Neural cell (in vitro differentiated cells): ENCODE data around the gene S100P.
"Not testable (repeated sequence)": the region's sequence is repeated elsewhere in the genome, so short reads cannot be mapped to it uniquely, and the experiment has no call there.

ENCODE experiments used
- EZH2 ChIP-seq: fragments of 200-600, 300-800 bp; shearing (Covaris generic), sonication (generic); IDR thresholded peaks from 2 replicates; pipeline ENCODE4 v1.6.1; 2014; ENCODE audit warnings: antibody characterized with exemption, low read length, borderline replicate concordance, mild to moderate bottlenecking; ENCODE audit not compliant: insufficient read depth, poor library complexity, severe bottlenecking
- POLR2AphosphoS5 ChIP-seq: IDR thresholded peaks from 2 replicates; pipeline ENCODE4 v1.6.1; 2012
- RAD21 ChIP-seq: fragments of 450-650 bp; conservative IDR thresholded peaks from 2 replicates; pipeline ENCODE4 v1.6.1; 2014; ENCODE audit warnings: antibody characterized with exemption, mild to moderate bottlenecking, moderate library complexity
- SMC3 ChIP-seq: fragments of 450-650 bp; conservative IDR thresholded peaks from 2 replicates; pipeline ENCODE4 v1.6.1; 2014; ENCODE audit warnings: antibody characterized with exemption, mild to moderate bottlenecking, moderate library complexity; ENCODE audit not compliant: poor library complexity
- TAF1 ChIP-seq: IDR thresholded peaks from 2 replicates; pipeline ENCODE4 v1.6.1; 2012; ENCODE audit warnings: low read depth
- TF ChIP-seq, protein P1 (sequence below): fragments of 450-650 bp; IDR thresholded peaks from 2 replicates; pipeline ENCODE4 v1.5.1; 2014; ENCODE audit warnings: antibody characterized with exemption, mild to moderate bottlenecking, moderate library complexity; ENCODE audit not compliant: poor library complexity, severe bottlenecking
- TF ChIP-seq, protein P2 (sequence below): IDR thresholded peaks from 2 replicates; pipeline ENCODE4 v1.6.1; 2012; ENCODE audit warnings: borderline replicate concordance

DNA sequence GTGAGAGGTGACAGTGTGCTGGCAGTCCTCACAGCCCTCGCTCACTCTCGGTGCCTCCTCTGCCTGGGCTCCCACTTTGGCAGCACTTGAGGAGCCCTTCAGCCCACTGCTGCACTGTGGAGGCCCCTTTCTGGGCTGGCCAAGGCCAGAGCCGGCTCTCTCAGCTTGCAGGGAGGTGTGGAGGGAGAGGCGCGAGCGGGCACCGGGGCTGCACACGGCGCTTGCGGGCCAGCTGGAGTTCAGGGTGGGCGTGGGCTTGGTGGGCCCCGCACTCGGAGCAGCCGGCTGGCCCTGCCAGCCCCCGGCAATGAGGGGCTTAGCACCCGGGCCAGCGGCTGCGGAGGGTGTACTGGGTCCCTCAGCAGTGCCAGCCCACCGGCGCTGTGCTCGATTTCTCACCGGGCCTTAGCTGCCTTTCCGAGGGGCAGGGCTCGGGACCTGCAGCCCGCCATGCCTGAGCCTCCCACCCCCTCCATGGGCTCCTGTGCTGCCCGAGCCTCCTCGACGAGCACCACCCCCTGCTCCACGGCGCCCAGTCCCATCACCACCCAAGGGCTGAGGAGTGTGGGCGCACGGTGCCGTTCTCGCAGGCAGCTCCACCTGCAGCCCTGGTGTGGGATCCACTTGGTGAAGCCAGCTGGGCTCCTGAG is 21.0 kb upstream of the S100P start:
- TF ChIP-seq EZH2, TAF1, POLR2AphosphoS5, SMC3, RAD21: not testable (repeated sequence)
- TF ChIP-seq, protein P1, sequence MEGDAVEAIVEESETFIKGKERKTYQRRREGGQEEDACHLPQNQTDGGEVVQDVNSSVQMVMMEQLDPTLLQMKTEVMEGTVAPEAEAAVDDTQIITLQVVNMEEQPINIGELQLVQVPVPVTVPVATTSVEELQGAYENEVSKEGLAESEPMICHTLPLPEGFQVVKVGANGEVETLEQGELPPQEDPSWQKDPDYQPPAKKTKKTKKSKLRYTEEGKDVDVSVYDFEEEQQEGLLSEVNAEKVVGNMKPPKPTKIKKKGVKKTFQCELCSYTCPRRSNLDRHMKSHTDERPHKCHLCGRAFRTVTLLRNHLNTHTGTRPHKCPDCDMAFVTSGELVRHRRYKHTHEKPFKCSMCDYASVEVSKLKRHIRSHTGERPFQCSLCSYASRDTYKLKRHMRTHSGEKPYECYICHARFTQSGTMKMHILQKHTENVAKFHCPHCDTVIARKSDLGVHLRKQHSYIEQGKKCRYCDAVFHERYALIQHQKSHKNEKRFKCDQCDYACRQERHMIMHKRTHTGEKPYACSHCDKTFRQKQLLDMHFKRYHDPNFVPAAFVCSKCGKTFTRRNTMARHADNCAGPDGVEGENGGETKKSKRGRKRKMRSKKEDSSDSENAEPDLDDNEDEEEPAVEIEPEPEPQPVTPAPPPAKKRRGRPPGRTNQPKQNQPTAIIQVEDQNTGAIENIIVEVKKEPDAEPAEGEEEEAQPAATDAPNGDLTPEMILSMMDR: not testable (repeated sequence)
- TF ChIP-seq, protein P2, sequence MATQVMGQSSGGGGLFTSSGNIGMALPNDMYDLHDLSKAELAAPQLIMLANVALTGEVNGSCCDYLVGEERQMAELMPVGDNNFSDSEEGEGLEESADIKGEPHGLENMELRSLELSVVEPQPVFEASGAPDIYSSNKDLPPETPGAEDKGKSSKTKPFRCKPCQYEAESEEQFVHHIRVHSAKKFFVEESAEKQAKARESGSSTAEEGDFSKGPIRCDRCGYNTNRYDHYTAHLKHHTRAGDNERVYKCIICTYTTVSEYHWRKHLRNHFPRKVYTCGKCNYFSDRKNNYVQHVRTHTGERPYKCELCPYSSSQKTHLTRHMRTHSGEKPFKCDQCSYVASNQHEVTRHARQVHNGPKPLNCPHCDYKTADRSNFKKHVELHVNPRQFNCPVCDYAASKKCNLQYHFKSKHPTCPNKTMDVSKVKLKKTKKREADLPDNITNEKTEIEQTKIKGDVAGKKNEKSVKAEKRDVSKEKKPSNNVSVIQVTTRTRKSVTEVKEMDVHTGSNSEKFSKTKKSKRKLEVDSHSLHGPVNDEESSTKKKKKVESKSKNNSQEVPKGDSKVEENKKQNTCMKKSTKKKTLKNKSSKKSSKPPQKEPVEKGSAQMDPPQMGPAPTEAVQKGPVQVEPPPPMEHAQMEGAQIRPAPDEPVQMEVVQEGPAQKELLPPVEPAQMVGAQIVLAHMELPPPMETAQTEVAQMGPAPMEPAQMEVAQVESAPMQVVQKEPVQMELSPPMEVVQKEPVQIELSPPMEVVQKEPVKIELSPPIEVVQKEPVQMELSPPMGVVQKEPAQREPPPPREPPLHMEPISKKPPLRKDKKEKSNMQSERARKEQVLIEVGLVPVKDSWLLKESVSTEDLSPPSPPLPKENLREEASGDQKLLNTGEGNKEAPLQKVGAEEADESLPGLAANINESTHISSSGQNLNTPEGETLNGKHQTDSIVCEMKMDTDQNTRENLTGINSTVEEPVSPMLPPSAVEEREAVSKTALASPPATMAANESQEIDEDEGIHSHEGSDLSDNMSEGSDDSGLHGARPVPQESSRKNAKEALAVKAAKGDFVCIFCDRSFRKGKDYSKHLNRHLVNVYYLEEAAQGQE: not testable (repeated sequence)
